GM12865 (cell line): ENCODE results near the gene RPUSD3.

Experiments used
- DNase-seq: peaks from one replicate; pipeline ENCODE4 v3.0.0; 2010; ENCODE audit warnings: low read depth
- H3K4me3 ChIP-seq: 2 replicates; pipeline ENCODE4 v1.5.1; 2011; ENCODE audit warnings: mild to moderate bottlenecking, low read depth, low read length, control low read depth
- TF ChIP-seq, protein P1 (sequence below): IDR thresholded peaks from 2 replicates; pipeline ENCODE4 v1.5.1; 2011; ENCODE audit warnings: low read length, control low read depth, low read depth, inconsistent platforms; ENCODE audit not compliant: insufficient read depth; ENCODE audit errors: missing control alignments

Gene RPUSD3

DNA sequence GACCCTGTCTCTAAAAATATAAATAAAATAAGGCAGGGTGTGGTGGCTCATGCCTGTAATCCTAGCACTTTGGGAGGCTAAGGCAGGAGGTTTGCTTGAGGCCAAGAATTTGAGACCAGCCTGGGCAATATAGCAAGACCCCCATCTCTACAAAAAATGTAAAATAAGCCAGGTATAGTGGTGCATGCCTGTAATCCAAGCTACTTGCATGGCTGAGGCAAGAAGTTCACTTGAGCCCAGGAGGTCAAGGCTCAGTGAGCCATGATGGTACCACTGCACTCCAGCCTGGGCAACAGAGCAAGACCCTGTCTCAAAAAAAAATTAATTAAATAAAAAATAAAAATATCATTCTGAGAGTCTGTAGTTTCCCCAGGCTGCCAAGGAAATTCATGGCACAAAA lies 42.5 kb upstream of the RPUSD3 start:
- no peak for DNase-seq
- TF ChIP-seq, protein P1, sequence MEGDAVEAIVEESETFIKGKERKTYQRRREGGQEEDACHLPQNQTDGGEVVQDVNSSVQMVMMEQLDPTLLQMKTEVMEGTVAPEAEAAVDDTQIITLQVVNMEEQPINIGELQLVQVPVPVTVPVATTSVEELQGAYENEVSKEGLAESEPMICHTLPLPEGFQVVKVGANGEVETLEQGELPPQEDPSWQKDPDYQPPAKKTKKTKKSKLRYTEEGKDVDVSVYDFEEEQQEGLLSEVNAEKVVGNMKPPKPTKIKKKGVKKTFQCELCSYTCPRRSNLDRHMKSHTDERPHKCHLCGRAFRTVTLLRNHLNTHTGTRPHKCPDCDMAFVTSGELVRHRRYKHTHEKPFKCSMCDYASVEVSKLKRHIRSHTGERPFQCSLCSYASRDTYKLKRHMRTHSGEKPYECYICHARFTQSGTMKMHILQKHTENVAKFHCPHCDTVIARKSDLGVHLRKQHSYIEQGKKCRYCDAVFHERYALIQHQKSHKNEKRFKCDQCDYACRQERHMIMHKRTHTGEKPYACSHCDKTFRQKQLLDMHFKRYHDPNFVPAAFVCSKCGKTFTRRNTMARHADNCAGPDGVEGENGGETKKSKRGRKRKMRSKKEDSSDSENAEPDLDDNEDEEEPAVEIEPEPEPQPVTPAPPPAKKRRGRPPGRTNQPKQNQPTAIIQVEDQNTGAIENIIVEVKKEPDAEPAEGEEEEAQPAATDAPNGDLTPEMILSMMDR: no peak
- no peak overlapping the region for H3K4me3 ChIP-seq

DNA sequence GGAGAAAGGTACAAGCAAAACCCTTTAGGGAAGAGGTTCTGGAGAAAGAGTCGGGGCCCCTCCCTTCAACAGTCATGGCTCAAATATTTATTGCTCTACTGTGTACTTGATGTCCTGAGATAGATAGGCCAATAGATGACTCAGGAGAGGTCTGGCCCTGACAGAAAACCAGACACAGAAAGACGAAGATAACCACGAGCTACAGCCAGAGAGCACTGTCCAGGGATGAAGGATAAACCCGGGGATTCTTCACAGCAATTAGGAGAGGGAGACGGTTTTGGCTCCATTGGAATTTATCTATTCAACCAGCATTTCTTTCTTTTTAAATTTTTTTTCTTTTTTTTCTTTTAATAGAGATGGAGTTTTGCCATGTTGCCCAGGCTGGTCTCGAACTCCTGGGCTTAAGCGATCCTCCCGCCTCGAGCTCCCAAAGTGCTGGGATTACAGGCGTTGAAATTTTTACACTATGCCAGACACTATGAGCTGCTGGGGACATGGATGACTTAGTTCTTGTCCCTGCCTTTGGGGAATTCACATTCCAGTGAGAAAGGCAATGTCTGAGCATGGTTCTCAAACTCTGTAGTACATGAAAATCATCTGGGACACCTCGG lies 40.9 kb upstream of the RPUSD3 start:
- H3K4me3 ChIP-seq: no peak overlapping the region
- TF ChIP-seq, protein P1: no peak
- no peak for DNase-seq

DNA sequence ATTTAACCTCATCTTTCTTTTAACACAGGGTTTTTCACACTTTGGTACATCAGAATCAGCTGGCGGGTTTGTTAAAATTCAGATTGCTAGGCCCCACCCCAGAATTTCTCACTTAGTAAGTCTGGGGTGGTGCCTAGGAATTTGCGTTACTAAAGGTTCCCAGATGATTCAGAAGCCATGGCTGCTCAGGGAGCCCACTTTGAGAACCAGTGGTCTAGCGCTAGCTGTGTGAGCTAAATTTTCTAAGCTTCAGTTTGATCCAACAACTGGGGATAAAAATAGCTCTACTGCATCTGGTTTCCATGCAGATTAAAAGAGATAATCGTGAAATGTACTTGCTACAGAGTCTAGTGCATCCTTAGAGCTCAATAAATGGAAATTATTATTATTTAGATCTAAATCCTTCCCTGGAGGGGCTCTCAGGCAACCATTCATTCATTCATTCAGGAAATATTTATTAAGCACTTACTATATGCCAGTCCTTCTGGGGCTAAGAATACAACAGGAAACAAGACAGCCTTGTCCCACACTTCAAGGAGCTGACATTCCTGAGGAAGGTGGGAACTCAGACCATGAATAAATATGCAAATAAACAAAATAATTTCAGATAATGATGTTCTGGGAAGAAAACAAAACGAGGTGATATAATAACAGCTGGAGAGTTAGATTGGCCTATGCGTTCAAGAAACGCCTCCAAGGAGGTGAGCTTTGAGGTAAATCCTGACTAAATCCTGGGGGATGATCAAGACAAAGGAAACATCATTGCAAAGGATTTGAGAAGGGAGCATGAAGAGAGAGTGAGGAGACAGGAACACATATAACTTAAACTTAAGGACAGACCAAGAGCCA lies 40.1 kb upstream of the RPUSD3 start:
- no peak overlapping the region for H3K4me3 ChIP-seq
- TF ChIP-seq, protein P1: no peak

DNA sequence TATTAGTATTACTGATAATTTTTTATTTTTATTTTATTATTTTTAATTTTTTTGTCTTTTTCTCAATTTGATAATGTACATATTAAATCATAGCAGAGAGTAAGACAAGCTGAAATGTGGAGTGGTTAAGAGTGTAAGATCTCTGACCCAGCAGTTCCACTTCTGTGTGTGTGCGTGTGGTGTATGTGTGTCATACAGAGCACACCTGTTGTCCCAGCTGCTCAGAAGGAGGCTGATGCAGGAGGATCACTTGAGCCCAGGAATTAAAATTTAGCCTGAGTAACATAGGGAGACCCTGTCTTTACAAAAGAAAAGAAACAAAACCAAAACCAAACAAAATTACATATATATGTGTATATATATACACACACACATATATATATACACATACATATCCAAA lies 37.6 kb upstream of the RPUSD3 start:
- DNase-seq: no peak
- TF ChIP-seq, protein P1: no peak
- H3K4me3 ChIP-seq: no peak overlapping the region

More for the DNA sequence above, 40.1 kb upstream of the RPUSD3 start:
- no peak for DNase-seq

DNA sequence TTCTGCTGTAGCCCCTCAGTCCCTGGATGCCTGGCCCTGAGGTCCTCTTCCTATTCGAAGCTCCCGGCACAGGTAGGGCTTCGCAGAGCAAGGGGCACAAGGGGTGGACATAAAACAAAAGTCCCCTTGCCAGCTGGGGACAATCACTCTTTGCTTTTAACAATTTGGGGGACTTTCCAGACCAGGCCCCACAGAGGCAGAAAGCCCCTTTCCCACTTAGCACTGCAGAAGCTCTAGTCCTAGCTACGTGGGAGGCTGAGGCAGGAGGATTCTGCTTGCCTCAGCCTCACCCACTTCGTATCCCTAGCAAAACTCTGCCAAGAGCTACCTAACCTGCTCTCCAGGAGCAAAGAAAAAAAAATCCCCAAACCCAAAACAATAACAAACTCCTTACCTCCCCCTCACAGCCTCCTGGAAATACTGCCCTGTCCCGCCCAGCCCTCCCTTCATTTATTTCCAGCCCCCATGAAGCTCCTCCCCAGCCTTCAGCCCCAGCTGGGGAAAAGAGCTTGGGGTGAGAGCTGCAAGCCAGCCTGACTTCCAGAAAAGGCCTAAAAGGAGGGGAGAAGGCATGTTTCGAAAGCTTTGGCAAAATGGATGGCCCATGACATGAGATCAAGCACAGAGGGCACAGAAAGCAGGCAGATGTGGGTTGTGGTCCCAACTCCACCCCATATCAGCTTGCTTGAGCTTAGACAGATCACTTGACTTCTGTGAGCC lies 36.2 kb upstream of the RPUSD3 start, which contains the start of gene CIDEC:
Gene CIDEC, minus strand, starts transcription at position 424 of the 720 bp plus-strand sequence. CDS start 1,767 bp downstream, outside the sequence.
- H3K4me3 ChIP-seq: no peak within 1 kb of the TSS
- DNase-seq: peak; percentile 41
- TF ChIP-seq, protein P1: no peak

DNA sequence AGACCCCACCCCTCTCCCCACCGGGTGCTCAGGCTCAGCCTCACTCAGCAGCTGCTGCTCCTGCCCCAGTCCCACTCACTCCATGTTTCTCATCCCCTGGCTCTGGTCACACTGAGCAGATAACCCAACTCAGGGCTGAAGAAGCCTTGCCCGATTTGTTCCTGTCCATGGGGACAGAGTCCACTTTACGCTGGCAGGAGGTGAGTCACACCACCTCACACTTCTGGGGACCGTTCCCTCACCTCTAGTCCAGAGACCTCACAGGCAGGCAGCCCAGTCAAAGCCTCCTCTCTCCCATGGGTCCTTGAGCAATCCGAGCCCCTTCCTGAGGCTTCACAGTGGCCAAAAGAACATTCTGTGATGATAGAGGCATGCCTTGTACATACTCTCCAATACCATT lies 34.9 kb upstream of the RPUSD3 start:
- TF ChIP-seq, protein P1: no peak
- no peak for DNase-seq
- H3K4me3 ChIP-seq: no peak overlapping the region
